Type B pancreatic cell (in vitro differentiated cells): ENCODE measurements around the gene DPP10. TPM values are rescaled to one million over a fixed set of nuclear protein-coding genes. Genes with fewer than 3 reads are reported as not detected.

Source experiments
- DNase-seq: peaks from one replicate; pipeline ENCODE4 v3.0.0; 2021; ENCODE audit warnings: mixed read lengths; ENCODE audit not compliant: unreplicated experiment; ENCODE audit errors: extremely low spot score
- H3K27ac Mint-ChIP-seq: 2 replicates; pipeline ENCODE4 v1.8.0; 2021; ENCODE audit warnings: mild to moderate bottlenecking, mixed read lengths
- H3K27me3 Mint-ChIP-seq: 2 replicates; pipeline ENCODE4 v1.8.0; 2021; ENCODE audit warnings: mixed read lengths
- H3K36me3 Mint-ChIP-seq: 2 replicates; pipeline ENCODE4 v1.8.0; 2021; ENCODE audit warnings: mixed read lengths
- H3K4me1 Mint-ChIP-seq: one replicate; pipeline ENCODE4 v1.8.0; 2021; ENCODE audit warnings: mixed read lengths; ENCODE audit not compliant: unreplicated experiment
- H3K4me3 Mint-ChIP-seq: 2 replicates; pipeline ENCODE4 v1.8.0; 2021; ENCODE audit warnings: mild to moderate bottlenecking, mixed read lengths
- H3K9me3 Mint-ChIP-seq: 2 replicates; pipeline ENCODE4 v1.8.0; 2021; ENCODE audit warnings: mixed read lengths
- total RNA-seq: library from RNA; stranded (reverse); gene quantifications from 2 replicates; pipeline ENCODE4 v1.2.1, GENCODE V29; 2021; ENCODE audit warnings: low replicate concordance
- TF ChIP-seq, protein P1 (sequence below): fragments of 200-600 bp; sonication (generic); conservative IDR thresholded peaks from 2 replicates; pipeline ENCODE4 v1.5.0; 2021; ENCODE audit warnings: antibody characterized with exemption, mild to moderate bottlenecking

DPP10 gene
- total RNA-seq, 1 donor from 2014 or later = 8.8 TPM

DNA sequence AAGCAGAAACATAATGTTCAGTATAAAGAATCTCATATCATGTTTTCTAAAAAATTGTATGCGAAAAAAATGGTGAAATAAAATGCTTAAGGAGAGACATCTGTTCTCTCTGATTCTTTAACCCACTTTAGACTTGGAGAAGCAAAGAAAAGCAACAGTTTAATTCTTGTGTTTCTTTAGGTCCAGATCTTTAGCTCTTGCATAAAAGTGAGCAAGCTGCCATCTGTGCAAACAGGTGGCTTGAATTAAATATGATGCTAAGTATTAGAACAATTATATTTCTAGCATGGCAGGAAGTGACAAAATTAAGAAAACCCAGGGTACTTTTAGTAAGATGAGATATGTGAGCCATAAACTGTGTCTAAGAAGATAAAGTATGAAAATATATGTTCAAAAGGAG, 1038.3 kb downstream of the DPP10 start:
- DNase-seq = no peak
- Mint-ChIP-seq H3K4me3 (no peak overlapping the region), H3K9me3 (no peaks in the 10 kb centered on the region), H3K4me1 (no peaks in the 10 kb centered on the region), H3K36me3 (no peaks in the 10 kb centered on the region), H3K27ac (no peak overlapping the region), H3K27me3 (no peaks in the 10 kb centered on the region)
- TF ChIP-seq, protein P1, sequence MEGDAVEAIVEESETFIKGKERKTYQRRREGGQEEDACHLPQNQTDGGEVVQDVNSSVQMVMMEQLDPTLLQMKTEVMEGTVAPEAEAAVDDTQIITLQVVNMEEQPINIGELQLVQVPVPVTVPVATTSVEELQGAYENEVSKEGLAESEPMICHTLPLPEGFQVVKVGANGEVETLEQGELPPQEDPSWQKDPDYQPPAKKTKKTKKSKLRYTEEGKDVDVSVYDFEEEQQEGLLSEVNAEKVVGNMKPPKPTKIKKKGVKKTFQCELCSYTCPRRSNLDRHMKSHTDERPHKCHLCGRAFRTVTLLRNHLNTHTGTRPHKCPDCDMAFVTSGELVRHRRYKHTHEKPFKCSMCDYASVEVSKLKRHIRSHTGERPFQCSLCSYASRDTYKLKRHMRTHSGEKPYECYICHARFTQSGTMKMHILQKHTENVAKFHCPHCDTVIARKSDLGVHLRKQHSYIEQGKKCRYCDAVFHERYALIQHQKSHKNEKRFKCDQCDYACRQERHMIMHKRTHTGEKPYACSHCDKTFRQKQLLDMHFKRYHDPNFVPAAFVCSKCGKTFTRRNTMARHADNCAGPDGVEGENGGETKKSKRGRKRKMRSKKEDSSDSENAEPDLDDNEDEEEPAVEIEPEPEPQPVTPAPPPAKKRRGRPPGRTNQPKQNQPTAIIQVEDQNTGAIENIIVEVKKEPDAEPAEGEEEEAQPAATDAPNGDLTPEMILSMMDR = no peak

DNA sequence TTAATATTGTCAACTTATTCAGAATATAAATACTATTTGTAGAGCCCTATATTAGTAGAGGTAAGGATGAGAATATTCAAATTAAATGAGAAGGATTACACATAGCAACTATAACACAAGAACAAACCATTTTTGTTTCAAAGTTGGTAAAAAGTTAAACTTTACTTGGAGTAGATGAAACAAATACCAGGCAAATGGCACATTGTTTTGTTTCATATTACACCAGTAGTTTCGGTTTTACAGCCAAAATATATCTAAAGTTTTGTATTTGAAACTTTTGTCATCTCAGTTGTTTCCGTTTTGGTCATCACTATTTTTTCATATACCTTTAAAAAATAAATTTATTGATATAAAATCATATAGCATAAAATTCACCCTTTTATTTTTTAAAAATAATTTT, 1039.4 kb downstream of the DPP10 start:
- H3K27me3 Mint-ChIP-seq = no peaks in the 10 kb centered on the region
- H3K4me1 Mint-ChIP-seq = no peaks in the 10 kb centered on the region
- H3K27ac Mint-ChIP-seq = no peak overlapping the region
- no peaks in the 10 kb centered on the region for H3K36me3 Mint-ChIP-seq
- no peak for DNase-seq
- H3K9me3 Mint-ChIP-seq = no peaks in the 10 kb centered on the region
- TF ChIP-seq, protein P1 = no peak
- no peak overlapping the region for H3K4me3 Mint-ChIP-seq

DNA sequence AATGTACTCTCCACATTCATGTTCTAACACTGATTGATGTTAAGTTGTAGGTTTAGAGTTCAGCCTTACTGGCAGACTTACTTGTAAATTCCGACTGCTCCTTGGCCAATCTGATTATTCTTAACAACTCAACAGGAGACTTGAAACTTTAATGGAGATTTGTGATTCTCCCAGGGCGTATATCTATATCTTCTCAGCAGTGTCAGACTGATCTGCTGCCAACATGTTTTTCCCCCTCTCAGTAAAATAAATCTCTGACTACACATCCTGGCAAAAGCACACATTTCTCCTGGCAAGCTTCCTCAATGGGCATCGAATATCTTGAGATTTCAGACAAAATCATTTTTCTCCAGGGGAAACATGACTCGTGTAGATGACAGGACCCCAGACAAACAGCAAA, 1041.2 kb downstream of the DPP10 start:
- Mint-ChIP-seq H3K36me3 (no peaks in the 10 kb centered on the region), H3K4me3 (no peak overlapping the region), H3K27ac (no peak overlapping the region), H3K9me3 (no peaks in the 10 kb centered on the region), H3K27me3 (no peaks in the 10 kb centered on the region), H3K4me1 (no peaks in the 10 kb centered on the region)
- TF ChIP-seq, protein P1 = no peak
- no peak for DNase-seq

DNA sequence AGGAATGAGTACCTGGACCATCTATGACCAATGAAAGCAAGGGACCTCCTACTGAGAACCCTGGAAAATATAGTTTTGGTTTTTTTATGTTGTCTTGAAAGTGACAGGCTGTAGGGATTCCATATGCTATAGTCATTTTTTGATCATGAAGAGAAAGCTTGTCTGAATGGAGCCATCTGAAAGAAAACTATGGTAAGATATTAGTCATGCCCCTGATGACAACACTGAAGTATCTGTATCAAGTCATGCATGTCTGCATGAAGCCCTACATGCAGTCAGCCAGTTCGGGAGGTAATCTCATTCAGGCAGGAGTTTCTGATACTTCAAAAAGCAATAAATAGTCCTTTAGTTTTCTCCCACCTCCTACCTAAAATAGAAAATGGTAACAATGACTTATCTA, 1042.0 kb downstream of the DPP10 start:
- no peaks in the 10 kb centered on the region for H3K27me3 Mint-ChIP-seq
- no peaks in the 10 kb centered on the region for H3K36me3 Mint-ChIP-seq
- no peak overlapping the region for H3K27ac Mint-ChIP-seq
- TF ChIP-seq, protein P1 = no peak
- H3K9me3 Mint-ChIP-seq = no peaks in the 10 kb centered on the region
- DNase-seq = no peak
- no peak overlapping the region for H3K4me3 Mint-ChIP-seq
- H3K4me1 Mint-ChIP-seq = no peaks in the 10 kb centered on the region

DNA sequence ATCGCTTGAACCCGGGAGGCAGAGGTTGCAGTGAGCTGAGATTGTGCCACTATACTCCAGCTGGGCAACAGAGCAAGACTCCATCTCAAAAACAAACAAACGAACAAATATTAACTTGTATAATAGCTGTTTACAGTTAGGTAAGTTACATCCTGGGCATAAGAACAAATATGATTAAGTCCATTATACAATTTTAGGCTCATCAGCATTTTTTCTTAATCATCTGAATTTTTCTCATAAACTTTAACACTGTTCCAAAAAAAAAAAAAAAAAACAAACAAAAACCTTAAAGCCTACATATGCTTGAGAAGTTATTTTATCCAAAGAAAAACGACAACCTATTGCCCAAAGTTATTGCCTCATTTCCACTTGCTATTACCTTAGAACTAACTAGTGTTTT, 1042.5 kb downstream of the DPP10 start:
- Mint-ChIP-seq H3K9me3 (peaks cover 3% of the 10 kb centered on the region), H3K27ac (no peak overlapping the region), H3K36me3 (no peaks in the 10 kb centered on the region), H3K4me1 (no peaks in the 10 kb centered on the region), H3K27me3 (no peaks in the 10 kb centered on the region), H3K4me3 (no peak overlapping the region)
- no peak for DNase-seq
- TF ChIP-seq, protein P1 = no peak

DNA sequence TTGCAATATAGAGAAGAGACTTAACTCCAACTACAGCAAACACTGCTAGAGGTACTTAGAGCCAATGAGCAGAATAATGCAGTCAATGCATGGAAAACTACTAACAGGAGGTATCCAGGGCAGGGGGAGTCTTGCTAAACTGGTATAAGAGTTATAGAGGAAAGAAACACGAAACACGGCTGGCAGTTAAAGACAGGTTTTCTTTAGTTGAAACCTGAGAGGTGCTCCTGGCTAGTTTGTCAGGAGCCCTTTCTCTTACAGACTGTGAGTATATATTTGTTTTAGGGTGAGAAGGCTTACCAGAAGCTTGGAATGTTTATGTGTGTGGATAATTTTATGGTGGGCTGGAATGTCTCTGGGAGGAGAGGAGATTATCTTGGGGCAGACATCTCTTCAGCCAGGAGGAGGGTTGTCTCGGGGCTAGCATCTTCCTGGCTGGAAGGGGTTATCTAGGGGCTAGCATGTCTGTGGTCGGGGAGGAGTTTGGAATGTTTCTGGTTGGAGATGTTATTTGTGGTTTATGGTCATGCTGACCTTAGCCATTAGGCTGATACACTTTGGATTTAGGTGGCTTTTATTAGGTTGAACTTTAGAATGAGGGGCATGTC, 1048.8 kb downstream of the DPP10 start:
- peaks cover 5% of the 10 kb centered on the region for H3K9me3 Mint-ChIP-seq
- no peak overlapping the region for H3K27ac Mint-ChIP-seq
- DNase-seq = no peak
- H3K4me3 Mint-ChIP-seq = no peak overlapping the region
- H3K36me3 Mint-ChIP-seq = no peaks in the 10 kb centered on the region
- TF ChIP-seq, protein P1 = no peak
- no peaks in the 10 kb centered on the region for H3K27me3 Mint-ChIP-seq
- H3K4me1 Mint-ChIP-seq = no peaks in the 10 kb centered on the region
